Right lobe of liver (tissue), 6 donors: ENCODE measurements around the gene OSBPL5. TPM values are rescaled to one million over a fixed set of nuclear protein-coding genes. Genes with fewer than 3 reads are reported as not detected.

Experiments used
- ATAC-seq, 4 donors: fragments of 200-7000 bp; cut with Tn5 transposase; one replicate each; pipeline ENCODE4 v1.9.1; 2020; ENCODE audit warnings: mild to moderate bottlenecking in 4 of 4, moderate library complexity in 4 of 4
- DNase-seq, 3 donors: peaks; one replicate each; pipeline ENCODE4 v3.0.0-alpha.2; 2020
- H3K27ac ChIP-seq, 3 donors: fragments of 200-600 bp; one replicate each; pipeline ENCODE4 v1.8.0; 2022
- H3K27me3 ChIP-seq, 2 donors: fragments of 200-600 bp; one replicate each; pipeline ENCODE4 v1.8.0; 2022
- H3K36me3 ChIP-seq, 4 donors: fragments of 200-600 bp; sonication (generic) in 1 of 4; one replicate each; pipeline versions ENCODE4 v1.5.1 to v1.8.0; 2017 to 2022; ENCODE audit warnings: control low read depth in 1 of 4
- H3K4me1 ChIP-seq, 4 donors: fragments of 200-600 bp; sonication (generic) in 1 of 4; one replicate each; pipeline versions ENCODE4 v1.5.1 to v1.8.0; 2017 to 2022; ENCODE audit warnings: control low read depth in 1 of 4
- H3K4me3 ChIP-seq, 3 donors: fragments of 200-600 bp; one replicate each; pipeline ENCODE4 v1.8.0; 2022
- H3K9me3 ChIP-seq, 4 donors: fragments of 200-600 bp; sonication (generic) in 1 of 4; one replicate each; pipeline versions ENCODE4 v1.5.1 to v1.8.0; 2017 to 2022; ENCODE audit warnings: control low read depth in 1 of 4
- POLR2A ChIP-seq: fragments of 450-650 bp; IDR thresholded peaks from one replicate; pipeline ENCODE4 v1.6.1; 2017; ENCODE audit warnings: antibody characterized with exemption, mild to moderate bottlenecking
- WGBS: methylation state at CpG from one replicate; pipeline ENCODE4 v1.1.6; 2018; ENCODE audit warnings: low coverage, low lambda C conversion rate; ENCODE audit not compliant: insufficient coverage; ENCODE audit errors: missing lambda C conversion rate; 5-methylcytosine and 5-hydroxymethylcytosine counted together
- intact Hi-C, 2 donors: fragments of 100-400 bp; cut with DNase I; formaldehyde crosslinking; loops; one replicate each; pipeline versions ENCODE4 v1.11.2 to v1.14.1; 2022
- total RNA-seq, 6 experiments: library from RNA; depleted of rRNA in 2 of 6; stranded (reverse); fragments of >200 nt in 2 of 6; fragmentation: NEBNext Ultra II Directional in 3 of 6; extraction: Animal tissue kit (Norgen Biotek cat#: 25700) in 3 of 6; gene quantifications; one replicate each; pipeline versions ENCODE4 v1.1.0 to v1.2.4, GENCODE V29; 2016 to 2023
- TF ChIP-seq, protein P1 (sequence below), 4 donors: fragments of 200-600 bp in 3 of 4; fragments of 450-650 bp in 1 of 4; IDR thresholded peaks; one replicate each; pipeline versions ENCODE4 v1.5.1 to v1.8.0; 2016 to 2022; ENCODE audit warnings: antibody characterized with exemption in 4 of 4, mild to moderate bottlenecking in 2 of 4
- donor health status: DM: no; HTN: yes; CAD: no.
- donor health status: DM: no; HTN: no; CAD: no.
- donor health status: DM: no; HTN: no; CAD: no.
- donor health status: DM: no; HTN: yes; CAD: no.
- donor health status: DM: no; HTN: yes; CAD: no.

The OSBPL5 gene
- total RNA-seq, 6 experiments from 2014 or later, result 2.2 to 6.3 (median 3.4) TPM

DNA sequence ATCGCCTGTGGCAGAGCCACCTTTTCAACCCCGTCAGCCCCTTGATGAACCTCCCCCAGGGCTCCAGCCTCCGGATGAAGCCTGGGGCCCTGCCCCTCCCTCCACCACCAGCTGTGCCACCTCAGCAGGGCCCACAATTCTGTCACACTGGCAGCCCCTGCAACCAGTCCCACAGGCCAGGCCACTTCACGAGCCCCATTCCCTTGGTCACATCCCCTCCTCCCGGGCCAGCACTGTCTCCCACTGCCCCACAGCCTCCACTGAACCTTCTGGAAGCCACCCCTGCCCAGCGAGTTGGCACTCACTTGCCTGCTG, 19.9 kb downstream of the OSBPL5 start:
- no peaks in the 10 kb centered on the region for H3K9me3 ChIP-seq
- H3K27ac ChIP-seq, result no peak overlapping the region
- no peak for TF ChIP-seq POLR2A
- TF ChIP-seq, protein P1, sequence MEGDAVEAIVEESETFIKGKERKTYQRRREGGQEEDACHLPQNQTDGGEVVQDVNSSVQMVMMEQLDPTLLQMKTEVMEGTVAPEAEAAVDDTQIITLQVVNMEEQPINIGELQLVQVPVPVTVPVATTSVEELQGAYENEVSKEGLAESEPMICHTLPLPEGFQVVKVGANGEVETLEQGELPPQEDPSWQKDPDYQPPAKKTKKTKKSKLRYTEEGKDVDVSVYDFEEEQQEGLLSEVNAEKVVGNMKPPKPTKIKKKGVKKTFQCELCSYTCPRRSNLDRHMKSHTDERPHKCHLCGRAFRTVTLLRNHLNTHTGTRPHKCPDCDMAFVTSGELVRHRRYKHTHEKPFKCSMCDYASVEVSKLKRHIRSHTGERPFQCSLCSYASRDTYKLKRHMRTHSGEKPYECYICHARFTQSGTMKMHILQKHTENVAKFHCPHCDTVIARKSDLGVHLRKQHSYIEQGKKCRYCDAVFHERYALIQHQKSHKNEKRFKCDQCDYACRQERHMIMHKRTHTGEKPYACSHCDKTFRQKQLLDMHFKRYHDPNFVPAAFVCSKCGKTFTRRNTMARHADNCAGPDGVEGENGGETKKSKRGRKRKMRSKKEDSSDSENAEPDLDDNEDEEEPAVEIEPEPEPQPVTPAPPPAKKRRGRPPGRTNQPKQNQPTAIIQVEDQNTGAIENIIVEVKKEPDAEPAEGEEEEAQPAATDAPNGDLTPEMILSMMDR (IDR thresholded peaks at IDR 0.05), result no peak
- no peaks in the 10 kb centered on the region for H3K36me3 ChIP-seq
- intact Hi-C loops, result no loop called here
- no peaks in the 10 kb centered on the region for H3K4me1 ChIP-seq
- H3K27me3 ChIP-seq, result no peaks in the 10 kb centered on the region
- WGBS, result 55% methylated on average over 3 of the region's 6 CpGs
- H3K4me3 ChIP-seq, result no peak overlapping the region
- DNase-seq, result no peak
- no peak for ATAC-seq

GRCh38 chr11:3144296-3145205, 20.6 kb downstream of the OSBPL5 start:
- intact Hi-C loops, result no loop called here
- TF ChIP-seq POLR2A, result no peak
- TF ChIP-seq, protein P1 (IDR thresholded peaks at IDR 0.05), result no peak
- H3K36me3 ChIP-seq, result no peaks in the 10 kb centered on the region
- DNase-seq, result no peak
- no peak overlapping the region for H3K27ac ChIP-seq
- no peaks in the 10 kb centered on the region for H3K4me1 ChIP-seq
- 68% methylated on average over 6 of the region's 32 CpGs for WGBS
- no peaks in the 10 kb centered on the region for H3K27me3 ChIP-seq
- H3K9me3 ChIP-seq, result no peaks in the 10 kb centered on the region
- no peak for ATAC-seq
- no peak overlapping the region for H3K4me3 ChIP-seq

GRCh38 chr11:3143136-3143880, 21.8 kb downstream of the OSBPL5 start:
- Histone ChIP-seq H3K27ac (no peak overlapping the region), H3K9me3 (no peaks in the 10 kb centered on the region), H3K27me3 (no peaks in the 10 kb centered on the region), H3K4me1 (no peaks in the 10 kb centered on the region), H3K4me3 (no peak overlapping the region), H3K36me3 (no peaks in the 10 kb centered on the region)
- 74% methylated on average over 9 of the region's 38 CpGs for WGBS
- no peak for ATAC-seq
- TF ChIP-seq, protein P1 (IDR thresholded peaks at IDR 0.05), result no peak
- no peak for TF ChIP-seq POLR2A
- DNase-seq, result no peak
- intact Hi-C loops, result no loop called here

GRCh38 chr11:3140291-3140603, 24.9 kb downstream of the OSBPL5 start:
- Histone ChIP-seq H3K27me3 (no peaks in the 10 kb centered on the region), H3K4me3 (no peak overlapping the region), H3K4me1 (no peaks in the 10 kb centered on the region), H3K36me3 (no peaks in the 10 kb centered on the region), H3K27ac (no peak overlapping the region), H3K9me3 (no peaks in the 10 kb centered on the region)
- intact Hi-C loops, result no loop called here
- no CpG with 5 or more reads among the region's 4 CpGs for WGBS
- DNase-seq (peak in 1 of 3 donors; percentile 34), ATAC-seq (no peak)
- TF ChIP-seq POLR2A, result no peak
- TF ChIP-seq, protein P1 (IDR thresholded peaks at IDR 0.05), result no peak
